SHP77 treated with DMSO at 0.1 percent for 48 hours (cell line): ENCODE data around the gene DNMT1.
"Not testable (repeated sequence)": the region's sequence is repeated elsewhere in the genome, so short reads cannot be mapped to it uniquely, and the experiment has no call there.

Experiments
- DNase-seq: peaks from one replicate; lab custom pipeline; 2025; lab: John Stamatoyannopoulos, UW

The DNMT1 gene

DNA sequence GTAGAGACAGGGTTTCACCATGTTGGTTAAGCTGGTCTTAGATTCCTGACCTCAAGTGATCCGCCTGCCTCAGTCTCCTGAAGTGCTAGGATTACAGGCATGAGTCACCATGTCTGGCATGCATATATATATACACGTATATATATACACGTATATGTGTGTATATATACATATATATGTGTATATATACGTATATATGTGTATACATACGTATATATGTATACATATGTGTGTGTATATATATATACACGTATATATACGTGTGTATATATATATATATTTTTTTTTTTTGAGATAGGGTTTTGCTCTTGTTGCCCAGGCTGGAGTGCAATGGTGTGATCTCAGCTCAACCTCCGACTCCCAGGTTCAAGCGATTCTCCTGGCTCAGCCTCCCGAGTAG lies 11.9 kb downstream of the DNMT1 start:
- no peak for DNase-seq

DNA sequence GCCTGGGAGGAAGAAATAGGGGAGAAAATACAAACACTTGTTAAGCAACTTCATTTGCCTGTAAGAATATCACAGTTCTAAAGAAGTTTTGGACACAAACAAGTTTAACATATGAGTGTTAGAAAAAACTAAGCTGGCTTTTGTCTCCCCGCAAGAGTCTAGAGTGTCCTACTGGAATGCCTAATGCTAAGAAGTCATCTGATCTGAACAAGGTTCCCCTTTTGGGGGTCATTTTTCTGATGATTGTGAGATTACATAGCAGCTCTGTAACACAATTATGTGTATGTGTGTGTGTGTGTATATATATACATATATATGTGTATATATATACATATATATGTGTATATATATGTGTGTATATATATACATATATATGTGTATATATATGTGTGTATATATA lies 12.7 kb downstream of the DNMT1 start:
- DNase-seq: no peak

DNA sequence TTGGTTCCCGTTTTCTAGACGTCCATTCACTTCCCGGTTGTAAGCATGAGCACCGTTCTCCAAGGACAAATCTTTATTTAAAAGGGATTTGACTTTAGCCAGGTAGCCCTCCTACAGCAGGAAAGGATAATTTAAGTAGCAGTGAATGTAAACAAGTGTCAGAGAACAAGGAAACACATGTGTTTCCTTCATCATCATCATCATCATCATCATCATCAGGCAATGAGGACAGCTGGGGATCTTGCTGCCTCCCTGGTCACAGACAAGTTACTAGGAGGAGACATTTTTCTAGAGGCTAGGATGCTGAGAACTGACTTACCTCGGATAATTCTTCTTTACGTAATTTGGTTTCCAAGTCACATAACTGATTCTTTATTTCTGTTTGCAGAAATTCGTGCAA lies 14.3 kb downstream of the DNMT1 start:
- no peak for DNase-seq

DNA sequence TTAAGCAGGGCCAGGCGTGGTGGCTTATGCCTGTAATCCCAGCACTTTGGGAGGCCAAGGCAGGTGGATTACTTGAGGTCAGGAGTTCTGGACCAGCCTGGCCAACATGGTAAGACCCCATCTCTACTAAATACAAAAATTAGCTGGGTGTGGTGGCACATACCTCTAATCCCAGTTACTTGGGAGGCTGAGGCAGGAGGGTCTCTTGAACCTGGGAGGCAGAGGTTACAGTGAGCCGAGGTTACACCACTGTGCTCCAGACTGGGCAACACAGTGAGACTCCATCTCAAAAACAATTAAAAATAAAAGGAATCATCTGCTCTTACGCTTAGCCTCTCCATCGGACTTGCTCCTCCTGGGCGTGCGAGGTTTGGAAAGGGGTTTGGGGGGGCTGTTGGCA lies 14.7 kb downstream of the DNMT1 start:
- not testable (repeated sequence) for DNase-seq

DNA sequence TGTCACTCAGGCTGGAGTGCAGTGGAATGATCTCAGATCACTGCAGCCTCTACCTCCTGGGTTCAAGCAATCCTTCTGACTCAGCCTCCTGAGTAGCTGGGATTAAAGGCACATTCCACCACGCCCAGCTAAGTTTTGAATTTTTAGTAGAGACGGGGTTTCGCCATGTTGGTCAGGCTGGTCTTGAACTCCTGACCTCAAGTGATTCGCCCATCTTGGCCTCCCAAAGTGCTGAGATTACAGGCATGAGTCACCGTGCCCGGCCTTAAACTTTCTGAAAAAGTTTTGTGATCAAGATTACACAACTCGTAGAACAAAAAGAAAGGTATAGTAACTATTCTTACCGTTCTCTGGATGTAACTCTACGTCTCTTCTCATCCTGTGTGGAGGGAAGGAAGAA lies 21.2 kb downstream of the DNMT1 start:
- DNase-seq: no peak

DNA sequence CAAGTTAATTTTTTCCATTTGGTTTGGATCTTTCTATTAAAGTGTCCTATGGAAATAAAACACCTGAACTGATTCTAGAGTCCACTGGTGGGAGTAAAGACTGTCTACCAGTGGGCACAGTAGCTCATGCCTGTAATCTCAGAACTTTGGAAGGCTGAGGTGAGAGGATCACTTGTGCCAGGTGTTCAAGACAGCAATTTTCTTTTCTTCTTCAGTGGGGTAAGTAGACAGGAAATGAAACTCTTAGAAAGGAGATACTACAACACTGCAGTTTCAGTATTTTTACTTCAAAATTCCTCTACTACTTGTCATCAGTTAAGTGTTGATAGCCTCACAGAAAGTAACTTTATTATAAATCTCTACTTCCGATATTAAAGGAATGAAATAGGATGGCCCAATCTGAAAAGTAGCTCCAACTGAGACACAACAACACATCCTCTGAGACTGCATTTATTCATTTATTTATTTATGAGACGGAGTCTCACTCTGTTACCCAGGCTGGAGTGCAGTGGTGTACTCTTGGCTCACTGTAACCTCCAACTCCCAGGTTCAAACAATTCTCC lies 26.3 kb downstream of the DNMT1 start:
- DNase-seq: no peak

DNA sequence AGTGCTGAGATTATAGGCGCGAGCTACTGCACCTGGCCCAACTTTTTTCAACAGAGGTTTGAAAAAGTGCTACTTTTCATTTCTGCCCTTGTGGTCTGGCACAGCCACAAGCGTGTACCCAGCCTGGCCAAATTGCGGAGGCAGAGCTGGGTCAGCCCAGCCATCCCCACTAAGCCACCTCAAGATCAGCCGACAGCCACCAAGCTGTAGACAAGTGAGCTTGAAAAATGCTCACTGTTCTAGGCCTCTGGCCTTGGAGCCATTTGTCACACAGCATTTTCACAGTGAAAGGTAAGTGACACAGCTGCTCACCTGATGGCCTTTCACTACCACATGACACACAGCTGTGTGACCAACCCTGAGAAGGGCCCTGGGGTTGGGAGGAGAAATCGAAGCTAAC lies 27.3 kb downstream of the DNMT1 start:
- no peak for DNase-seq

DNA sequence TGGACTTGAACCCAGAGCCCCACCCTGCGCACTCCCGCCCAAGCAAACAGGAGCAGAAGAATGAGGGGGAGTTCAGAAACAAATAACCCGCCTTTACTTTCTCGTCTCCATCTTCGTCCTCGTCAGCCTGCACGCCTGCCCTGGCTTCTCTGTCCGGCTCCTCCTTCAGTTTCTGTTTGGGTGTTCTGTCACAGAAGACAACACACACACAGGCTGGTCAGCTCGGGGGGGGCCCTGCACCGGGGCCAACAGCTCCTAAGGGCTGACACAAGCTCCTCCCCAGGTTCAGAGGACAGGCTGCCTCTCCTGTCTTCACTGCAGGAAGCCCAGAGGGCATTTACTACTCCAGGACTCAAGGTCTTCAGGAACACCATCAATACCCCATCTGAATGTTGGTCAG lies 28.3 kb downstream of the DNMT1 start:
- DNase-seq: not testable (repeated sequence)

DNA sequence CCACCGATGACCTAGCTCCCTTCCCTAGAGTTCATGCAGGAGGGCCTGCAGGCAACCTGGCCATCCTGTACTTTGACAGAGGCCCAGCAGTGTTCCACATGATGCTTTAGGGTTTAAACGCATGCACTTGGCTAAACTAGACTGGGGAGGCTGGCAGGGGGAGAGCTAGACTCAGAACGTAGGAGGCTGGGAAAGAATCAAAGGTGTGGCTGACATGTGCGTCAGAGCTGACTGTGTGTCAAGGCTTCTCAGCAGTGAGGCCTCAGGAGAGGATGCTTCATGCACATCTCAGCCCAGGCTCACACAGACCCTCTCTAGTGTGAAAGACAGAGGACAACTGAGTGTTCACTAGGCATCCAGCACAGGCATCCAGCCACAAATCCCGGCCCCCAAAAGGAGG lies 28.7 kb downstream of the DNMT1 start:
- no peak for DNase-seq

DNA sequence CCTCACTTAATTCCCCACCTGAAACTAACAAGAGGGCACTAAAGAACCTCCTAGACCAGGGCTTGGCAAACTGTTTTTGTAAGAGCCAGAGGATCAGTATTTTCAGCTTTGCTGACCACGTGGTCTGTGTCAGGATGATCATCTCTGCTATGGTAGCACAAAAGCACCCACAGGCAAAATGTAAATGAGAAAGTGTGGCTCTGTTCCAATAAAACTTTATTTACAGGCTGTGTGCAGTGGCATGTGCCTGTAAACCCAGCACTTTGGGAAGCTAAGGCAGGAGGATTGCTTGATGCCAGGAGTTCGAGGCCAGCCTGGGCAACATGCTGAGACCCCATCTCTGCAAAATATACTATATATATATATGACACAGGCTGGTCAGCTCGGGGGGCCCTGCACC lies 31.2 kb downstream of the DNMT1 start:
- no peak for DNase-seq

DNA sequence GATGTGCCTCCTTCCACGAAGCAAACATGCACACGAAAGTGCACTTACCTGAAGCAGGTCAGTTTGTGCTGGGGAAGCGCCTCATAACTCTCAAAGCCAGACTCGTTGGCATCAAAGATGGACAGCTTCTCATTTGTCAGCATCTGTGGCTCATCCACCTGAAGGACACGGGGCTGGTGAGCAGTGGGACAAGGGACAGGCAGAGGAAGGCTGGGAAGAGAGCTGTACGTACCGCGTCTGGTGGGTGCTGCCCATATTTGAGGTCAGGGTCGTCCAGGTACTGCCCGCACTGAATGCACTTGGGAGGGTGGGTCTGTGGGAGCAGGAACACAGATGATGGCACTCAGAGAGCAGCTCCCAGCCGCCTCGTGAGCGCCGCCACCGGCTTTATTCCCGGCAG lies 35.1 kb downstream of the DNMT1 start:
- no peak for DNase-seq

DNA sequence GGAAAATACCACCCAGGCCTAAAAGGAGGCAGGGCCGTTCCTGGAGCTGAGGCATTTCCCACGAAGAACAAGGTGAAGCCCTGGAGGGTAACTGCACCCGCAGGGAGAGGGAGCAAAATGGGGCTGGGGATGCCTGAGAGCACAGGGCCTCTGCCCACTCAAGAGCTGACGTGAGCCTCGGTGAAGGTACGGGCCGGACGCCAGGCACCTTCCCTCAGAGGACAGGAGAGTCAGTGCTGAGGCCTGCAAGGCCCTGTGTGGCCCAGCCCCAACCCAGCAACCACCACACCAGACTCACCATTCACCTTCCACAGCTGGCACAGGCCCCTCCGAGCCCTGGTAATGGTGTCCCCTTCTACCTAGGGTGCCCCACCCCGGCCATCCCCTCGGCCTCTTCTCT lies 36.3 kb downstream of the DNMT1 start:
- no peak for DNase-seq

DNA sequence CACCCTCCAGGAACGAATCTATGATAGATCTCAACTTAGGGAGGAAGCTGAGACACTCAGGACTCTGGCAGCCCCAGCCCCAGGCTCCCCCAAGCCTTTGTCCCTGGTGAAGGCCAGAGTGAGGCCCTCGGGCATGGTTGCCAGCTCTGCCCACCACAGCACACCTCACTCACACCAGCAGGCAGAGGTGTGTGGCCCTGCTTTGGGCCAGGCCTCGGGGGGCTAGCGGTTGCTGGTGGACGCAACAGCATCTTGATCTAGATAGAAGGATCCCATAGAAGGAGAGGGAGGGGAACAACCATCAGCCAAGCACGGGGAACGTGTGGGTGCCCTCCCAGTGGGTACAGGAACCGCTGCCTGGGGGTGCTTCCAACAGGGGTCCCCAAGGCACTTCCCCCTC lies 36.7 kb downstream of the DNMT1 start:
- DNase-seq: no peak

DNA sequence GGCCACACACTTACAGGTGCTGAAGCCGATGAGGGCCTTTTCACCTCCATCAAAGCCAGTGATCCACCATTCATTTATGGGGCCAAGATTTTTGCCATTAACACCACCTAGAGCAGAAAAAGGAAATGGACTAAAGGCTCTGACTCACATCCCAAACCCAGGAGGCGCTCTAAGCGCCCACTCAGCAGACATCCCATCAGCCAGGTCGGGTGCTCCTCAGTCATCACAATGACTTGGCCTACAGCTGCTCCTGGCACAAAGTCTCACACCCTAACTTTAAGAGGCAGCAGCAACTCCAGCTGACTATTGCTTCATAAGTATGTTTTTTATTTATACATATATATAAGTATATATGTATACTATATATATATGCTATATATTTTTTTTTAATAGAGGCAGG lies 38.9 kb downstream of the DNMT1 start:
- DNase-seq: no peak

DNA sequence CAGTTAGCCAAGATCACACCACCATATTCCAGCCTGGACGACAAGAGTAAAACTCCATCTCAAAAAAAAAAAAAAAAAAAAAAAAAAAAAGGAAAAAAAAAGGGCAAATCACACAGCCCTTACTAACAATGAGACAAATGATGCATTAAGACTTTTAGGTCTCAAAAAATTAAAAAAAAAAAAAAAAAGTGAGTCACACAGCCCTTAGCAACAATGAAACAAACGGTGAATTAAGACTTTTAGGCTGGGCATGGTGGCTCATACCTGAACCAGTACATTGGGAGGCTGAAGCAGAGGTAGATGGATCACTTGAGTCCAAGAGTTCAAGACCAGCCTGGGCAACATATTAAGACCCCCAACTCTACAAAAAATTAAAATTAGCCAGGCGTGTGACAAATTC lies 42.7 kb downstream of the DNMT1 start:
- DNase-seq: no peak

DNA sequence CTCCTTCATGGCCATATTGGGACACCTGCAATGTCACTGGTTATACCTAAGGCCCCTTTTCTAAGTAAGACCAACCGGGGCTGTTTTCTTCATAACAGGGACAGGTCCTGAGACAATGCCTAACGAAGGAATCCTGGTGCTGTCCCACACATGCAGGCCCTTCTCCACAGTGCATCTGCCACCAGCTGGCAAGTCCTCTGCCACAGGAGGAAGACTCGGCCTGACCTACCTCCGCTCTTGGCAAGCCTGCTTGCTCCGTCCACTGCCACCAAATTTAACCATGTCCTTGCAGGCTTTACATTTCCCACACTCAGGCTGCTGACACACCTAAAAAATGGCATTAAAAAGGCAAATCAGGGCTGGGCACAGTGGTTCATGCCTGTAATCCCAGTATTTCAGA lies 43.2 kb downstream of the DNMT1 start:
- no peak for DNase-seq

DNA sequence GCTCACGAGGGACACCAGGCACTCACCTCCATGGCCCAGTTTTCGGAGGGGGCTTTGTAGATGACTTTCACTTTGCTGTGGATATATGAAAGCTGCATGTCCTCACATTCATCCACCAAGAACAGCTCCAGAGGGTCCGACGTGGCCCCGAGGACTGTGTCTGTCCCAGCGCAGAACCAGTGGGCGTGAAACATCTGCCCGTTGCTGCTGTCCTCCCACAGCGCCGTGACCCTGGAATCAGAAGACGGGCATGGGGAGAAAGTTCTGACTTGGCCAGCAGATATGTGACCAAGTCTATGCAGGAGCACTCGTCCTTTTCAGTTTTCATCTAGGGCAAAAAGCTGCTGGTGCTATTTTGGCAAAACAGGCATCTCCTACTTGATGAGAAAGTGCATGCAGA lies 45.3 kb downstream of the DNMT1 start:
- no peak for DNase-seq

DNA sequence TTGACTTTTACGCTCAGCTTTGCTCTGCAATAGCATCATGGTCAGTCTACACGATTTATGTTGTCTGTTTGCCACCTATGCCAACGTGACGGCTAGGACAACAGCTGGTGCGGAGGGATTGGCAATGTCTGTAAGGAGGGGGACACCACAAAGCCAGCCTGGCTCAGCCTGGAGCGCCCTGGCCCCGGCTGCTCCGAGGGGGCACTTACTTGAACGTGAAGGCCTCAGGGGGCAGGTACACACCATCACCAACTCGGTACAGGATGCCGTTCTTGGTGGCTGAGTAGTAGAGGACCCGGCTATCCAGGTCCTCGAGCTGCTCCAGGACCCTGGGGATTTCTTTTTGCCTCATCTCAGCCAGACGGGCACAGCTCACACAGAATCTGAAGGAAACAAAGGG lies 48.6 kb downstream of the DNMT1 start:
- no peak for DNase-seq

DNA sequence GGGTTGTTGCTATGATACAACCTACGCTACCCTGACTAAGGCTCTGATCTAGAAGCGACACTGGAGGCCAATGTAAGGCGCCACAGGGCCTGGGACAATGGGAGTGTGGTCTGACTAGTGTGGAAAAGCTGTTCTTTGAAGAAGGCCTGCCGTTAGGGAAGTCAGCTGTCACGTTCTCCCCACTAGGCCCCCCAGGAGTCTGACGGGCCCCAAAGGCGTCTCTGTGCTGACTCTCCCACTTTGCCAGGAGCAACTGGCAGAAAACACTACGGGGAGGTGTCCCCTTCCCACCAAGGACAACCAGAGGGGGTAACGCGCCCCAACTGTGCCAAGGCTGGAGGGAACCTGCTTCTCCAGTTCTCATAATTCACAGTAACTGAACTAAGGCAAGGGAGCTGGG lies 49.7 kb downstream of the DNMT1 start:
- DNase-seq: no peak

DNA sequence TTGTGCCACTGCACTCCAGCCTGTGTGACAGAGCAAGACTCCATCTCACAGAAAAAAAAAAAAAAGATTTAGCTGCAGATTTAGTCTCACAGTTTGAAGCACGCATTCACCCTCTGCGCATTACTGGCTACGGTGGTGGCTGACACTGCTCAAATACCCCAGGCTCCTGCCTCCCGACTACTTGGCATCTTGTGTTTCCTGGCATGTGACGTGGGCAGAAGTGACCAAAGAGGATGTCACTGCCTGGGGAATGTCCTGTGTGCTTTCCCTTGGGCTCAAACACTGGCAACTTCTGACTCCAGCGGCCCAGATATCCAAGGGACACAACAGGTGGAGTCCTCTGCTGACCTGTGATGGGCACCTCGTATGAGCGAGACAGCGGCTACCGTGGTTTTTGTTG lies 50.4 kb downstream of the DNMT1 start:
- DNase-seq: no peak

DNA sequence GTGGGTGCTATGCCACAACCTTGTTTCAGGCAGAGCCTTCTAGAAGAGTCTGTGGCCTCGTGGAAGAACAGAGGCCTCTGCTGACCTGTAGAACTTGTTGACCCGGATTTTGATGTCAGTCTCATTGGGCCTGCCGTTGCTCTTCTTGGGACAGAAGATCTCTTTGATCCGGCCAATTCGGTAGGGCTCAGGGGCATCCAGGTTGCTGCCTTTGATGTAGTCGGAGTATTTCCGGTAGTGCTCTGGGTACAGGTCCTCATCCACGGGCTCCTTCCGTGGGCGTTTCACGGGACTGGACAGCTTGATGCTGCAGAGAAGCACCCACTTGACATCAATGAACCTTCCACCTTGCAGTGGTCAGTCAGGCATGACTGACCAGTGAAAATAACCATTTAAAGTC lies 51.1 kb downstream of the DNMT1 start:
- DNase-seq: no peak

DNA sequence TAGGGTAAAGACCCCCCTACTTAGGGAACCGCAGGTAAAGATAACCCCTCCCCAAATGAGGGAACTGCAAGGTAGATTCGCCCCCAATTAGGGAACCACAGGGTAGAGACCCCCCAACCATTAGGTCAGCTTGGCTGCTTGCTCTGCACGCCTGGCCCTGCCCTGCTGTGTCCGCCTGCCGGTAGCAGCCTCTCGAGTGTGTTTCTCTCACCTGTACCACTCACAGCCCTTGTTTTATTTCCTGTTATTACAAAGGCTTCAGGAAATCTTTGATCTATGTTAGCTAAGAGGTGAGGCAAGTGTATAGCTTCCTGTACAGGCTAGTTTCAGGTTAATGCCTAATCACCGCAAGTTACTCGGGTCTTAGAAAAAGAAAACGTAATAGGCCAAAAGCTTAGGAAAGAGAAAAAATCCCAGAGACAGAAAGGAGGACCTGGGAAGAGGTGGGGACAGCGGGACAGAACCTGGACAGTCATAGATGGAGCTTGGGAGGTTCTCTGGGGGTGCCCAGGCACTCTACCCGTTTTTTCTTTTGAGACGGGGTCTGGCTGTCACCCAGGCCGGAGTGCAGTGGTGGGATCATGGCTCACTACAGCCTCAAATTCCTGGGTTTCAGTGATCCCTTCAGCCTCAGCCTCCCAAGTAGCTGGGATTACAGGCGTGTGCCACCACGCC lies 51.9 kb downstream of the DNMT1 start:
- no peak for DNase-seq

DNA sequence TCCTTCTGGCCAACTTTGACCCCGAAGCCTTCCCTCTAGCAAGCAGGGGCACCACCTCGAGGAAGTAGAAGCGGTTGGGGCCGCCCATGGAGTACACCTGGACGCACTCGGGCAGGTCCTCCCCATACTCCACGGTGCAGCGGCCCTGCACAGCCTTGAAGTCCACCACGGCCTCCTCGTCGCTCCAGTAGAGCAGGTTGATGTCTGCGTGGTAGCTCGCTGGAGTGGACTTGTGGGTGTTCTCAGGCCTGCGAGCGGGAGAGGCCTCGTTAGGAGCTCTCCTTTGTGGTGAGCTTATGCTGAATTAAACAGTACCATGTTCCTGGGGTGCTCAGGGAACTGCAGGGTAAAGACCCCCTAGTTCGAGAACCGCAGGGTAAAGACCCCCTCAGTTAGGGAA lies 52.8 kb downstream of the DNMT1 start:
- no peak for DNase-seq

DNA sequence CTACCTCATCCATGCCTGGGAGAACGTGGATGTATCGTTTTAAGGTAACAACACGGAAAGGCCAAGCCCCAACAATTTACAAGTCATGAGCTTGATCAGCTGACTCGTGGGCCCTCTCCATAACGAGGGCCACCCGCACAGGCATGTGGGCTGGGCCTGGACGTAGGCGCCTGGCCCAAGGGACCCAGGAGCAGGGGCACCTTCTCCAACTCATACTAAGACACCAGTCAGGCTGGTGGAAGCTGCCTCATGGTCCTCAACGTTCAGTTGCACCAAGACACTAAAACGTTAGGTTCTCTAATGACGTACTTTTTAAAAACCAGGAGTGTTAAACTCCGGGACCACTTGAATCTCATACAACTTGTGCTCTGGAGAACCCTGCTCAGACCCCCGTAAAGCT lies 53.3 kb downstream of the DNMT1 start:
- no peak for DNase-seq

DNA sequence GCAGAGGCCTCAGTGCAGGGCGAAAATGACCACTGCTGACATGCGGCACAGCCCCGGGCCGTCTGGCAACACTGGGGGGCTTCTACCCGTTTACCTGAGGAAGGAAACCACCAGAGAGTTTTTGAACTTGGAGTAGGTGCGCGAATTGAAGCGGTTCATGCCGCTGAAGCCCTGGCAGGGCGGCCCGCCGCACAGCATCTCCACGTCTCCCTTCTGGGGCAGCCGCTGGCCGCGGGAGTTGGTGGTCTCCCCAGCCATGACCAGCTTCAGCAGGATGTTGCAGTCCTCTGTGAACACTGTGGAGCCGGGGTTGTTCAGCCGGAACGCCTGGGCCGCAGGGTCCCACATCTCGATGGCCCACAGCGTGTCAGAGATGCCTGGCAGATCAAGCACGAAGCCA lies 54.8 kb downstream of the DNMT1 start:
- DNase-seq: no peak
